H1 (cell line): ENCODE measurements around the gene TRIOBP.

ENCODE experiments used
- GABPA ChIP-seq: IDR thresholded peaks from 2 replicates; pipeline ENCODE4 v1.6.1; 2011; ENCODE audit warnings: mild to moderate bottlenecking, low read length, moderate library complexity, borderline replicate concordance; ENCODE audit not compliant: insufficient read depth
- NRF1 ChIP-seq: IDR thresholded peaks from 2 replicates; pipeline ENCODE4 v1.6.1; 2011; ENCODE audit warnings: mild to moderate bottlenecking, low read depth, low read length, improper control_type of control experiment
- POLR2A ChIP-seq, 2 experiments: IDR thresholded peaks; 1 replicate in 1 of 2; 2 replicates in 1 of 2; pipeline ENCODE4 v1.6.1; 2011; ENCODE audit warnings: low read depth in 2 of 2, low read length in 2 of 2, mild to moderate bottlenecking in 2 of 2; ENCODE audit errors: control extremely low read depth in 1 of 2
- POLR2AphosphoS5 ChIP-seq: IDR thresholded peaks from 2 replicates; pipeline ENCODE4 v1.6.1; 2011; ENCODE audit warnings: low read depth, low read length
- TF ChIP-seq, protein P1 (sequence below), 3 experiments: IDR thresholded peaks; 1 replicate in 2 of 3; 2 replicates in 1 of 3; pipeline versions ENCODE4 v1.5.1 to v1.6.1; 2011; ENCODE audit warnings: low read length in 3 of 3, mild to moderate bottlenecking in 3 of 3, inconsistent platforms in 2 of 3, low read depth in 1 of 3, moderate library complexity in 1 of 3; ENCODE audit not compliant: insufficient read depth in 1 of 3; ENCODE audit errors: control extremely low read depth in 1 of 3

DNA sequence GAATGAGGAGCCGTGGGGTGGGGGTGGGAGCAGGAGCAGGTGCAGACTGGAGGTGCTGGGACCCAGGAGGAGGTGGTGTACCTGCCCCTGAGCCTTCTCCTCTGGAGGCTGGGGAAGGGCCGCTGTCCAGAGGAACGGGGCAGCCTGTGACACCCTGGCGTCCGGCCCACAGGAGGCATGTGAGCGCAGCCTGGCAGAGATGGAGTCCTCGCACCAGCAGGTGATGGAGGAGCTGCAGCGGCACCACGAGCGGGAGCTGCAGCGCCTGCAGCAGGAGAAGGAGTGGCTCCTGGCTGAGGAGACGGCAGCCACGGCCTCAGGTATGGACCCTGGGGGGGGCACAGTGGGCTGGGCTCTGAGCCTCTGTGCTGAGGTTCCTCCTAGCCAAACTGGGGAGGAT lies 68.7 kb downstream of the TRIOBP start:
- TF ChIP-seq, protein P1, sequence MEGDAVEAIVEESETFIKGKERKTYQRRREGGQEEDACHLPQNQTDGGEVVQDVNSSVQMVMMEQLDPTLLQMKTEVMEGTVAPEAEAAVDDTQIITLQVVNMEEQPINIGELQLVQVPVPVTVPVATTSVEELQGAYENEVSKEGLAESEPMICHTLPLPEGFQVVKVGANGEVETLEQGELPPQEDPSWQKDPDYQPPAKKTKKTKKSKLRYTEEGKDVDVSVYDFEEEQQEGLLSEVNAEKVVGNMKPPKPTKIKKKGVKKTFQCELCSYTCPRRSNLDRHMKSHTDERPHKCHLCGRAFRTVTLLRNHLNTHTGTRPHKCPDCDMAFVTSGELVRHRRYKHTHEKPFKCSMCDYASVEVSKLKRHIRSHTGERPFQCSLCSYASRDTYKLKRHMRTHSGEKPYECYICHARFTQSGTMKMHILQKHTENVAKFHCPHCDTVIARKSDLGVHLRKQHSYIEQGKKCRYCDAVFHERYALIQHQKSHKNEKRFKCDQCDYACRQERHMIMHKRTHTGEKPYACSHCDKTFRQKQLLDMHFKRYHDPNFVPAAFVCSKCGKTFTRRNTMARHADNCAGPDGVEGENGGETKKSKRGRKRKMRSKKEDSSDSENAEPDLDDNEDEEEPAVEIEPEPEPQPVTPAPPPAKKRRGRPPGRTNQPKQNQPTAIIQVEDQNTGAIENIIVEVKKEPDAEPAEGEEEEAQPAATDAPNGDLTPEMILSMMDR (IDR thresholded peaks at IDR 0.05; ENCODE audit: control extremely low read depth in 1 of 3, insufficient read depth in 1 of 3, low read depth in 1 of 3, low read length in 3 of 3), result no peak
- no peak for TF ChIP-seq GABPA
- TF ChIP-seq NRF1, result no peak
- TF ChIP-seq POLR2A (IDR thresholded peaks at IDR 0.05; ENCODE audit: control extremely low read depth in 1 of 2, low read depth in 2 of 2, low read length in 2 of 2), result no peak
- TF ChIP-seq POLR2AphosphoS5, result no peak; the same call in 1 of the 2 replicates
